NCI-H1436 treated with DMSO at 0.1 percent for 48 hours (cell line): ENCODE data around the gene HFM1.
"Not testable (repeated sequence)": the region's sequence is repeated elsewhere in the genome, so short reads cannot be mapped to it uniquely, and the experiment has no call there.

Experiments
- DNase-seq: peaks from one replicate; lab custom pipeline; 2025; lab: John Stamatoyannopoulos, UW

The HFM1 gene

GRCh38 chr1:91404151-91405012, at the start of gene HFM1:
Gene HFM1, minus strand, starts transcription at chr1:91404837. Its CDS starts 3,755 bp downstream, at chr1:91401082.
- no peak for DNase-seq

GRCh38 chr1:91454136-91454535, 49.5 kb upstream of the HFM1 start:
- no peak for DNase-seq

GRCh38 chr1:91450260-91450659, 45.6 kb upstream of the HFM1 start:
- no peak for DNase-seq

GRCh38 chr1:91447782-91448181, 43.1 kb upstream of the HFM1 start:
- DNase-seq, result not testable (repeated sequence)

GRCh38 chr1:91441980-91442379, 37.3 kb upstream of the HFM1 start:
- DNase-seq, result not testable (repeated sequence)

- DNase-seq, result no peak
Measured at GRCh38 chr1:91440847-91441246, 36.2 kb upstream of the HFM1 start.

GRCh38 chr1:91439016-91439415, 34.4 kb upstream of the HFM1 start:
- DNase-seq, result no peak

GRCh38 chr1:91428182-91428798, 23.7 kb upstream of the HFM1 start:
- DNase-seq, result no peak

- no peak for DNase-seq
Measured at GRCh38 chr1:91427741-91428140, 23.1 kb upstream of the HFM1 start.

- not testable (repeated sequence) for DNase-seq
Measured at GRCh38 chr1:91422523-91422922, 17.9 kb upstream of the HFM1 start.

- no peak for DNase-seq
Measured at GRCh38 chr1:91412371-91412770, 7.7 kb upstream of the HFM1 start.

GRCh38 chr1:91406773-91407389, 2.2 kb upstream of the HFM1 start:
- DNase-seq, result no peak

GRCh38 chr1:91402023-91402422, 2.6 kb downstream of the HFM1 start:
- DNase-seq, result no peak

- no peak for DNase-seq
Measured at GRCh38 chr1:91400133-91400725, 4.4 kb downstream of the HFM1 start.

- DNase-seq, result no peak
Measured at GRCh38 chr1:91398291-91398690, 6.3 kb downstream of the HFM1 start.

GRCh38 chr1:91397605-91398004, 7.0 kb downstream of the HFM1 start:
- DNase-seq, result no peak

GRCh38 chr1:91393042-91393441, 11.6 kb downstream of the HFM1 start:
- DNase-seq, result no peak

- DNase-seq, result no peak
Measured at GRCh38 chr1:91386109-91386508, 18.5 kb downstream of the HFM1 start.

- DNase-seq, result no peak
Measured at GRCh38 chr1:91383456-91383855, 21.2 kb downstream of the HFM1 start.

GRCh38 chr1:91381844-91382243, 22.8 kb downstream of the HFM1 start:
- no peak for DNase-seq

- no peak for DNase-seq
Measured at GRCh38 chr1:91374086-91374485, 30.6 kb downstream of the HFM1 start.

GRCh38 chr1:91372230-91372629, 32.4 kb downstream of the HFM1 start:
- not testable (repeated sequence) for DNase-seq

GRCh38 chr1:91349524-91349923, 55.1 kb downstream of the HFM1 start:
- DNase-seq, result no peak
